CD4-positive, alpha-beta T cell (primary cell): ENCODE data around the gene UQCRHL. TPM values are rescaled to one million over a fixed set of nuclear protein-coding genes. Genes with fewer than 3 reads are reported as not detected.

Experiments used
- ATAC-seq: fragments of 200-7000 bp; cut with Tn5 transposase; one replicate; pipeline ENCODE4 v1.10.0; 2022; ENCODE audit warnings: mild to moderate bottlenecking; ENCODE audit not compliant: poor library complexity
- CTCF ChIA-PET: fragments of 350-600 bp; sonication (Branson Sonifier 250); formaldehyde crosslinking; loops from one replicate; lab custom pipeline; 2021; ENCODE audit warnings: antibody characterized with exemption, inconsistent platforms; lab: Charles Lee
- POLR2A ChIA-PET: fragments of 350-600 bp; sonication (Branson Sonifier 250); formaldehyde crosslinking; loops from one replicate; lab custom pipeline; 2021; ENCODE audit warnings: antibody characterized with exemption, inconsistent platforms; lab: Charles Lee
- DNase-seq, 14 experiments: peaks; one replicate each; pipeline ENCODE4 v3.0.0-alpha.2; 2013 to 2020; ENCODE audit warnings: mixed read lengths in 2 of 14
- H3K27ac ChIP-seq, 2 donors: one replicate each; pipeline versions ENCODE4 v1.5.1 to v1.7.0; 2013; ENCODE audit warnings: low read length in 2 of 2, low read depth in 1 of 2, mild to moderate bottlenecking in 1 of 2
- H3K27me3 ChIP-seq, 2 experiments: 1 replicate in 1 of 2; 2 replicates in 1 of 2; pipeline versions ENCODE4 v1.6.1 to v1.7.0; 2013; ENCODE audit warnings: low read length in 2 of 2, control low read depth in 1 of 2, mild to moderate bottlenecking in 1 of 2, moderate library complexity in 1 of 2; ENCODE audit not compliant: insufficient read depth in 2 of 2, control insufficient read depth in 1 of 2
- H3K36me3 ChIP-seq: one replicate; pipeline ENCODE4 v1.6.1; 2013; ENCODE audit warnings: low read length, control low read depth; ENCODE audit not compliant: insufficient read depth
- H3K4me1 ChIP-seq: one replicate; pipeline ENCODE4 v1.6.1; 2013; ENCODE audit warnings: low read length, control low read depth; ENCODE audit not compliant: insufficient read depth
- H3K4me3 ChIP-seq: one replicate; pipeline ENCODE4 v1.5.1; 2013; ENCODE audit warnings: mild to moderate bottlenecking, low read length, moderate library complexity
- H3K9me3 ChIP-seq, 2 experiments: 1 replicate in 1 of 2; 2 replicates in 1 of 2; pipeline versions ENCODE4 v1.6.1 to v1.7.0; 2013; ENCODE audit warnings: low read length in 2 of 2, mild to moderate bottlenecking in 2 of 2, control low read depth in 1 of 2, moderate library complexity in 1 of 2; ENCODE audit not compliant: control insufficient read depth in 1 of 2, insufficient read depth in 1 of 2
- H3K27ac Mint-ChIP-seq: one replicate; pipeline ENCODE4 v1.8.0; 2020; ENCODE audit warnings: mixed read lengths
- H3K27me3 Mint-ChIP-seq: one replicate; pipeline ENCODE4 v1.8.0; 2021; ENCODE audit warnings: mixed read lengths
- H3K36me3 Mint-ChIP-seq: one replicate; pipeline ENCODE4 v1.8.0; 2021; ENCODE audit warnings: low read depth, mixed read lengths
- H3K4me1 Mint-ChIP-seq: one replicate; pipeline ENCODE4 v1.8.0; 2021; ENCODE audit warnings: low read depth, mixed read lengths
- H3K4me3 Mint-ChIP-seq: one replicate; pipeline ENCODE4 v1.8.0; 2020; ENCODE audit warnings: mild to moderate bottlenecking, mixed read lengths
- H3K9me3 Mint-ChIP-seq: one replicate; pipeline ENCODE4 v1.8.0; 2020; ENCODE audit warnings: mixed read lengths
- intact Hi-C, 2 experiments: fragments of 100-400 bp; cut with DNase I in 1 of 2; cut with micrococcal nuclease in 1 of 2; formaldehyde crosslinking; loops; one replicate each; pipeline versions ENCODE4 v1.15.1 to v1.9.0; 2023 to 2025; cut with DNase I, micrococcal nuclease
- total RNA-seq, 174 experiments: library from RNA in 2 of 174; stranded (reverse) in 2 of 174; gene quantifications; one replicate each; pipeline ENCODE4 v1.2.3 and lab custom pipeline; 2021 to 2026
- TF ChIP-seq, protein P1 (sequence below): fragments of 200-600 bp; IDR thresholded peaks from one replicate; pipeline ENCODE4 v1.8.0; 2022; ENCODE audit warnings: antibody characterized with exemption, mild to moderate bottlenecking

The UQCRHL gene
- total RNA-seq, 2 experiments from 2014 or later, result 0.25 to 0.69 TPM

GRCh38 chr1:15758343-15758931, 49.0 kb downstream of the UQCRHL start, which contains the start of gene FBLIM1:
Gene FBLIM1, plus strand, starts transcription at chr1:15758795. Its CDS starts 6,189 bp downstream, at chr1:15764984.
- peaks cover 24 to 48% of the 10 kb centered on the region in 2 experiments for H3K27me3 ChIP-seq
- peaks cover 62% of the 10 kb centered on the region for H3K27me3 Mint-ChIP-seq
- ChIA-PET POLR2A (no interaction called here), CTCF (no interaction called here)
- H3K36me3 Mint-ChIP-seq, result no peaks in the 10 kb centered on the region
- TF ChIP-seq, protein P1, sequence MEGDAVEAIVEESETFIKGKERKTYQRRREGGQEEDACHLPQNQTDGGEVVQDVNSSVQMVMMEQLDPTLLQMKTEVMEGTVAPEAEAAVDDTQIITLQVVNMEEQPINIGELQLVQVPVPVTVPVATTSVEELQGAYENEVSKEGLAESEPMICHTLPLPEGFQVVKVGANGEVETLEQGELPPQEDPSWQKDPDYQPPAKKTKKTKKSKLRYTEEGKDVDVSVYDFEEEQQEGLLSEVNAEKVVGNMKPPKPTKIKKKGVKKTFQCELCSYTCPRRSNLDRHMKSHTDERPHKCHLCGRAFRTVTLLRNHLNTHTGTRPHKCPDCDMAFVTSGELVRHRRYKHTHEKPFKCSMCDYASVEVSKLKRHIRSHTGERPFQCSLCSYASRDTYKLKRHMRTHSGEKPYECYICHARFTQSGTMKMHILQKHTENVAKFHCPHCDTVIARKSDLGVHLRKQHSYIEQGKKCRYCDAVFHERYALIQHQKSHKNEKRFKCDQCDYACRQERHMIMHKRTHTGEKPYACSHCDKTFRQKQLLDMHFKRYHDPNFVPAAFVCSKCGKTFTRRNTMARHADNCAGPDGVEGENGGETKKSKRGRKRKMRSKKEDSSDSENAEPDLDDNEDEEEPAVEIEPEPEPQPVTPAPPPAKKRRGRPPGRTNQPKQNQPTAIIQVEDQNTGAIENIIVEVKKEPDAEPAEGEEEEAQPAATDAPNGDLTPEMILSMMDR, result no peak
- no peak within 1 kb of the TSS for H3K27ac Mint-ChIP-seq
- intact Hi-C loops, result no loop called here
- H3K4me3 ChIP-seq, result no peak within 1 kb of the TSS
- H3K4me1 Mint-ChIP-seq, result peaks cover 15% of the 10 kb centered on the region
- no peaks in the 10 kb centered on the region for H3K9me3 Mint-ChIP-seq
- H3K9me3 ChIP-seq, result no peaks in the 10 kb centered on the region
- H3K4me3 Mint-ChIP-seq, result peak within 1 kb of the TSS; percentile 77
- peak in 6 of 14 experiments; percentile 5 to 42 (median 32) for DNase-seq
- H3K27ac ChIP-seq, result no peak within 1 kb of the TSS
- no peaks in the 10 kb centered on the region for H3K36me3 ChIP-seq
- ATAC-seq, result peak; percentile 37
- peaks cover 21% of the 10 kb centered on the region for H3K4me1 ChIP-seq

DNA sequence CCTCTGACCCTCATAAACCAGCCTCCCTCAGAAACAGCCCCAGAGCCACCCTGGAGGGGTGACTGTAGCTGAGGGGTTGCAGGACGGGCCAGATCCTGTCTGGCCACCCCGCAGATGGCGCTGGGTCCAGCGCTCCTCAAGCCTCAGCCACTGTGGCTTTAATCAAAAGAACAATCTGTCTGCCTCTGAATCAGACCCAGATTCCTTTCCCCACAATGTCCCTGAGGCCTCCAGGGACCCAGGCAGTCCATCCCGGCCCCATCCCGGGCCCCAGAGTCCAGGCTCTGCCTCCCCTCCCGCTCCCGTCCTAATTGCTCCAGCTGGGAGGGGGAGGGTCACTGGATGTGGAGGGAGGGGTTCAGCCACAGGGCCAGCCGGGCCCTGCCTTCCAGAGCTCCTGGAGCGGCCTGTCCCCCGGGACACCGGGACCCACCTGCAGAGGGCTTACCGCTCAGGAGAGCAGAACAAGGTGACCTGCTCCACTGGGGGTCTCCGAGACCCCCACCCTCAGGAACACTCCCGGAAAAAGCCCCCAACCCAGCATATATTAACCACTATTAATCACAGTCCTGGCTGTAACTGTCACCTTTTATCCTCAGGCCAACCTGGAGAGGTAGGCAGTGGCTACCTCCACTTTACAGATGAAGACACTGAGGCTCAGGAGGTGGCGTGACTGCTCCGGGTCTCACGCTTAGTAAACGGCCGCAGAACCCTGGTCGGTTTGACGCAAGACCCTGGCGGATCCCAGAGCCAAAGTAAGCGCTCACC, 49.7 kb downstream of the UQCRHL start:
- DNase-seq (peak in 1 of 14 experiments; percentile 31), ATAC-seq (no peak)
- no peak overlapping the region for H3K27ac Mint-ChIP-seq

More for the DNA sequence above, 49.7 kb downstream of the UQCRHL start:
- no peaks in the 10 kb centered on the region for H3K9me3 ChIP-seq
- peaks cover 15% of the 10 kb centered on the region for H3K4me1 Mint-ChIP-seq
- no peak overlapping the region for H3K27ac ChIP-seq
- H3K4me3 Mint-ChIP-seq, result peak overlapping the region; percentile 77
- H3K9me3 Mint-ChIP-seq, result no peaks in the 10 kb centered on the region
- TF ChIP-seq, protein P1, result no peak
- H3K27me3 ChIP-seq, result peaks cover 24 to 48% of the 10 kb centered on the region in 2 experiments
- no peaks in the 10 kb centered on the region for H3K36me3 Mint-ChIP-seq
- peaks cover 64% of the 10 kb centered on the region for H3K27me3 Mint-ChIP-seq
- ChIA-PET POLR2A (no interaction called here), CTCF (no interaction called here)
- no peak overlapping the region for H3K4me3 ChIP-seq
- intact Hi-C loops, result no loop called here
- H3K36me3 ChIP-seq, result no peaks in the 10 kb centered on the region
- H3K4me1 ChIP-seq, result peaks cover 21% of the 10 kb centered on the region

Other genes starting within 250 kb of the UQCRHL start
- 1 to 10 TPM; 3.8 to 4.6 TPM for gene AGMAT, start 222.6 kb downstream of the UQCRHL start, total RNA-seq
- 10 to 100 TPM; 24.2 to 29.9 TPM for gene DDI2, start 190.2 kb downstream of the UQCRHL start, total RNA-seq
- gene PLEKHM2, start 123.3 kb downstream of the UQCRHL start, total RNA-seq, result 10 to 100 TPM; 77.5 to 82.0 TPM
- gene SLC25A34, start 71.4 kb downstream of the UQCRHL start, total RNA-seq, result 1 to 10 TPM; 1.9 to 2.8 TPM
- not detected for gene TMEM82, start 65.2 kb downstream of the UQCRHL start, total RNA-seq
- under 1 TPM in 1 of 2 experiments, not detected in 1; 0.50 TPM for gene FBLIM1, start 48.9 kb downstream of the UQCRHL start, total RNA-seq
- gene SPEN, start 40.1 kb upstream of the UQCRHL start, total RNA-seq, result 10 to 100 TPM; 73.5 to 76.7 TPM
- 10 to 100 TPM; 70.2 to 78.1 TPM for gene ZBTB17, start 168.5 kb upstream of the UQCRHL start, total RNA-seq
- gene SRARP, start 196.6 kb upstream of the UQCRHL start, total RNA-seq, result not detected
- gene HSPB7, start 210.4 kb upstream of the UQCRHL start, total RNA-seq, result not detected
- gene CLCNKA, start 214.4 kb upstream of the UQCRHL start, total RNA-seq, result not detected
- gene CLCNKB, start 236.1 kb upstream of the UQCRHL start, total RNA-seq, result not detected